Common myeloid progenitor, CD34-positive (primary cell): Measurements from ENCODE around the gene C14orf119.

Experiments
- CTCF ChIA-PET: fragments of 350-600 bp; sonication (Branson Sonifier 250); formaldehyde crosslinking; loops from one replicate; lab custom pipeline; 2021; ENCODE audit warnings: antibody characterized with exemption; lab: Charles Lee
- POLR2A ChIA-PET: fragments of 350-600 bp; sonication (Branson Sonifier 250); formaldehyde crosslinking; loops from one replicate; lab custom pipeline; 2021; ENCODE audit warnings: antibody characterized with exemption; lab: Charles Lee
- DNase-seq, 3 donors: peaks; one replicate each; pipeline versions ENCODE4 v3.0.0 to v3.0.0-alpha.2; 2013
- H3K27ac ChIP-seq, 2 experiments: 1 replicate in 1 of 2; 2 replicates in 1 of 2; pipeline ENCODE4 v1.7.0; 2013; ENCODE audit warnings: inconsistent platforms in 2 of 2, low read length in 2 of 2, mild to moderate bottlenecking in 2 of 2, low read depth in 1 of 2, moderate library complexity in 1 of 2; ENCODE audit not compliant: severe bottlenecking in 2 of 2, insufficient read depth in 1 of 2, poor library complexity in 1 of 2
- H3K27me3 ChIP-seq, 5 experiments: replicated peaks in 2 of 5; 1 replicate in 3 of 5; 2 replicates in 2 of 5; pipeline versions ENCODE4 v1.6.1 to v1.7.0; 2013; ENCODE audit warnings: low read length in 4 of 5, mild to moderate bottlenecking in 2 of 5, moderate library complexity in 2 of 5, inconsistent platforms in 1 of 5; ENCODE audit not compliant: insufficient read depth in 5 of 5, control insufficient read depth in 4 of 5
- H3K36me3 ChIP-seq, 4 experiments: 1 replicate in 2 of 4; 2 replicates in 2 of 4; pipeline versions ENCODE4 v1.6.1 to v1.7.0; 2013; ENCODE audit warnings: low read length in 3 of 4, control low read depth in 1 of 4, mild to moderate bottlenecking in 1 of 4; ENCODE audit not compliant: control insufficient read depth in 4 of 4, insufficient read depth in 4 of 4
- H3K4me1 ChIP-seq, 4 experiments: 1 replicate in 3 of 4; 2 replicates in 1 of 4; pipeline versions ENCODE4 v1.6.1 to v1.7.1; 2013; ENCODE audit warnings: low read length in 3 of 4, mild to moderate bottlenecking in 3 of 4, control low read depth in 1 of 4, inconsistent platforms in 1 of 4, moderate library complexity in 1 of 4; ENCODE audit not compliant: control insufficient read depth in 4 of 4, insufficient read depth in 4 of 4; ENCODE audit errors: control extremely low read depth in 1 of 4
- H3K4me3 ChIP-seq, 7 experiments: 1 replicate in 4 of 7; 2 replicates in 3 of 7; pipeline versions ENCODE4 v1.5.1 to v1.7.0; 2013; ENCODE audit warnings: mild to moderate bottlenecking in 7 of 7, low read length in 6 of 7, moderate library complexity in 6 of 7, inconsistent platforms in 2 of 7, low read depth in 2 of 7, control low read depth in 1 of 7; ENCODE audit not compliant: insufficient read depth in 4 of 7, control insufficient read depth in 1 of 7; ENCODE audit errors: extremely low read depth in 1 of 7
- H3K9me3 ChIP-seq, 5 experiments: 1 replicate in 4 of 5; 2 replicates in 1 of 5; pipeline versions ENCODE4 v1.6.1 to v1.7.1; 2013; ENCODE audit warnings: low read length in 4 of 5, mild to moderate bottlenecking in 2 of 5, inconsistent platforms in 1 of 5, low read depth in 1 of 5, moderate library complexity in 1 of 5; ENCODE audit not compliant: control insufficient read depth in 4 of 5, insufficient read depth in 2 of 5; ENCODE audit errors: control extremely low read depth in 1 of 5
- WGBS: methylation state at CpG from one replicate; pipeline ENCODE4 v1.1.5; 2013; ENCODE audit not compliant: insufficient coverage; 5-methylcytosine and 5-hydroxymethylcytosine counted together

Gene C14orf119

DNA sequence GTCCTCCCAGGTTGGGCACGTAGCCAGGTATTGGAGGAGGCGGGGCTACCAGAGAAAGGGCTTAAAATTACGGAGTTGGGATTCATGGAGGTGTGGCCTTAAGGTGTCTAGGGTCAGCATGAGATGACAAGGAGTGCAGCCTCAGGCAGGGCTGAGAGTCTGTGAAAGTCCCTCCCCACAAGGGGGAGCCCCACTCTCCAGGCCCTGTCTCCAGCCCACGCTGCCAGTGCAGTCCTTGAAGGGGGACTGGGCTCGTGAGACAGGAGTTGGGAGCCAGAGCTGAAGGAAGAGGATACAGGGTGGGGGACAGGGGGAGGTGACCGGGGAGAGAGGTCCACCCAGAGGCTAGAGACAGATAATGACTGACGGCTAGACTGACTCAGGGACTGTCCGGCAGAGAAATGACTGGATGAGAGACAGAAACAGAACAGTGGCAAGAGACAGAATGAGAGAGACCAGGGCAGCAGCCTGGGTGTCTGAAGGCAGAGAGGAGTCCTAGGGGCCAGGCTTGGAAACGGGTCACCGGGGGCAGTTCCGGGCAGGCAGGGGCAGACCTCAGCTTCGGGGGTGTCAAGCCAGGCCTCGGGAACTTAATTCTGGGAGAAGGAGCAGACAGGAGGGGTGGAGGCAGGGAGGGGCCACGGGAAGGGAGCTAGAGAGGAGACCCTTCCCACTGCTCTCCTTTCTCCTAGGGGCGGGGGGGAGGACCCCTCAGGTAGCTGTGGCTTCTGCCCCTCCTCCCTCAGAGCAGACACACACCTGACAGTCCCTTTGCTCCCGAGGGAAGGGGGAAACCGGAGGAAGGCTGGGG is 39.0 kb upstream of the C14orf119 start:
- Histone ChIP-seq H3K27me3 (peaks cover 0 to 7% (median 5%) of the 10 kb centered on the region in 5 experiments), H3K27ac (no peak overlapping the region), H3K9me3 (no peaks in the 10 kb centered on the region), H3K4me3 (peak overlapping the region in 5 of 7 experiments; percentile 38 to 82 (median 79)), H3K4me1 (peaks cover 0 to 21% (median 19%) of the 10 kb centered on the region in 4 experiments), H3K36me3 (peaks cover 12 to 26% (median 21%) of the 10 kb centered on the region in 4 experiments)
- ChIA-PET POLR2A (interaction anchor here (0.7 to 1.7 kb wide), 2 partner anchors 70 to 205 kb away, joined by 3 to 5 read pairs; no protein-coding TSS in a partner anchor), CTCF (interaction anchor here (0.7 to 33.6 kb wide), 18 partner anchors 10 to 133 kb away, joined by 3 to 933 read pairs (median 5); partner anchors contain the start of genes ACIN1, AJUBA, PRMT5 and PSMB11)
- peak; percentile 74 to 82 (median 79) for DNase-seq
- 9% methylated on average over 12 of the region's 17 CpGs for WGBS

DNA sequence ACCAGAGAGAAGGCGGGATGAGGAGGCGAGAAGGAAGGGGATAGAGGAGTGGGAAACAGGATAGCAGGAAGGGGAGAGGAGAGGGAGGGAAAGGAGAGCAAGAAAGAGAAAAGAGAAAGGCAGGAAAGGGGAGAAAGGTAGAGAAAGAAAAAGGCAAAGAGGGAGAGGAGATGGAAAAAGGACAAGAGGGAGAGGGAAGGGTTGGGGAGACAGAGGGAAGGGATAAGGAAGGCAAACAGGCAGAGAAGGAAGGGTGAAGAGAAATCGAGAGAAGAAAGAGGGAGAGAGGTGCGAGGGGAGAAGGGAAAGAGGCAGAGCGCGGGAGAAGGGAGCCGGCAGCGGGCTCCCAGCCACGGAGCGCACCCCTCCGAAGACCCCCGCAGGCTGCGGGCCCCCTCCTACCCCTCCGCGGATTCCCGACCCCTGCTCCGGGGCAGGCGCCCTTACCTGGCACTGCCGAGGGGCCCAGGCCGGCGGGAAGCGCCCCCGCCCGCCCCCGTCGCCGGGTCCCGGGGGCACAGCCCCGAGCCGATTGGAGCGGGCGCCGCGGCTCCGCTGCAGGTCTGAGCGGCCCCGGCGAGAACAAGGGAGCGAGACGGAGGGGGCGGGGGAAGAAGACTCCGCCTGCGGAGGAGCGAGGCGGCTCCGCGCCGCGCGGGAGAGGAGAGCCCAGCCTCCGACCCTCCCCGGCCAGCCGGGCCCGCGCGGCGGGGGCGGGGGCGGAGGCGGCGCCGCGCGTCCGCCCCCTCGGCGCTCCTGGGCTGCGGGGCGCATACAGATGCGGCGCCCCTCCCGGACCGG is 38.1 kb upstream of the C14orf119 start, which contains the start of gene CDH24:
Gene CDH24, minus strand, starts transcription at position 565 of the 801 bp plus-strand sequence. CDS start 1,787 bp downstream, outside the sequence.
- DNase-seq, result peak; percentile 49 to 75 (median 74)
- POLR2A ChIA-PET, result interaction anchor here (0.7 to 1.7 kb wide), 7 partner anchors 50 to 206 kb away, joined by 3 to 5 read pairs (median 3); partner anchors contain the start of gene AJUBA
- Histone ChIP-seq H3K9me3 (no peaks in the 10 kb centered on the region), H3K4me3 (peak within 1 kb of the TSS; percentile 37 to 82 (median 79)), H3K27ac (no peak within 1 kb of the TSS), H3K27me3 (peaks cover 0 to 7% (median 5%) of the 10 kb centered on the region in 5 experiments), H3K36me3 (peaks cover 12 to 31% (median 25%) of the 10 kb centered on the region in 4 experiments), H3K4me1 (peaks cover 0 to 21% (median 19%) of the 10 kb centered on the region in 4 experiments)
- 3% methylated on average over 32 of the region's 73 CpGs for WGBS
- CTCF ChIA-PET, result interaction anchor here (0.7 to 33.6 kb wide), 34 partner anchors 8 to 501 kb away, joined by 3 to 933 read pairs (median 6); partner anchors contain the start of genes ACIN1, AJUBA, C14orf119 and HAUS4

DNA sequence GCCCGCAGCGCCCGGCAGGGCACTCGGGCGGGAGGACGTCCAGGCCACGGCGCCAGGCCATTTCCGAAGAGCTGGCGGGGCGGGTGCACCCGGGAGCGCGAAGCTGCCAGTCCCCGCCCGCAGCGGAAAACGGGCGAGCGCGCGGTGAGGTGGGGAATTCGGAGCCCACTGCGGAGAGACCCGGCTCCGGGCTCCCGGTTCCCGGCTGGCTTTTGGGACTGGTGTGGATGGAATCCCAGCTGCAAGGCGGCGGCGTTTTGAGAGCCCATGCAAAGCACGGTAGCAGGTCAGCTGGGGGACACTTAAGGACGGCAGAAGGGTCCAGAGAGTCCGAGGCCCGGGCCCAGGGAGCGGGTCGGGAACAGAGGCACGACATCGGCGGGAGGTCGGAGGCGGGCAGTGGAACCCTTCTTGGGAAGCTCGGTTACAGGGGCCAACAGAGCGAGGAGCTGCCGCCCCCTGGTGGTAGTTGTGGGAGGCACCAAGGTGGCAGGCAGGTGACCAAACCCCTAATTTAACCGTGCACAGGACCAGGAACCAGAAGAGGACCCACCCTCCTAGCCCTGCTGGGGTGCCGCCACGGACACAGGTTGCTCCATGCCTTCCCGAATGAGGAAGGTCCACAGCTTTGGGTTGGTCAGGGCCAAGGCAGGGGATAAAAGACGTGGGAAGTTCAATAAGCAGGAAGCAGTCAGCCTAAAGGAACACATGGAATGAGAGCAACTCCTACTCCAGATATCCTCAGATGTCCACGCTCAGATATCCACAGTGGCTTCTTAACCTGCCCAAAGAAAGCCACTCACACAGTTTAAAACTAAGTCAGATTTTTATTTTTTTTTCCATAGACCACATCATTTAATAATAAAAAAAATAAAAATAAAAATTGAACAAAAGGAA is 37.3 kb upstream of the C14orf119 start:
- Histone ChIP-seq H3K27ac (no peak overlapping the region), H3K9me3 (no peaks in the 10 kb centered on the region), H3K27me3 (peaks cover 0 to 7% (median 5%) of the 10 kb centered on the region in 5 experiments), H3K36me3 (peaks cover 21 to 40% (median 34%) of the 10 kb centered on the region in 4 experiments), H3K4me3 (peak overlapping the region; percentile 37 to 82 (median 79)), H3K4me1 (peaks cover 0 to 21% (median 19%) of the 10 kb centered on the region in 4 experiments)
- DNase-seq, result peak; percentile 80 to 90 (median 86)
- POLR2A ChIA-PET, result interaction anchor here (0.6 to 1.2 kb wide), 7 partner anchors 51 to 468 kb away, joined by 3 to 5 read pairs (median 4); partner anchors contain the start of gene AJUBA
- CTCF ChIA-PET, result interaction anchor here (0.7 to 33.6 kb wide), 30 partner anchors 9 to 501 kb away, joined by 3 to 933 read pairs (median 4); partner anchors contain the start of genes ACIN1, AJUBA, C14orf119 and HAUS4
- 2% methylated on average over 42 of the region's 51 CpGs for WGBS

DNA sequence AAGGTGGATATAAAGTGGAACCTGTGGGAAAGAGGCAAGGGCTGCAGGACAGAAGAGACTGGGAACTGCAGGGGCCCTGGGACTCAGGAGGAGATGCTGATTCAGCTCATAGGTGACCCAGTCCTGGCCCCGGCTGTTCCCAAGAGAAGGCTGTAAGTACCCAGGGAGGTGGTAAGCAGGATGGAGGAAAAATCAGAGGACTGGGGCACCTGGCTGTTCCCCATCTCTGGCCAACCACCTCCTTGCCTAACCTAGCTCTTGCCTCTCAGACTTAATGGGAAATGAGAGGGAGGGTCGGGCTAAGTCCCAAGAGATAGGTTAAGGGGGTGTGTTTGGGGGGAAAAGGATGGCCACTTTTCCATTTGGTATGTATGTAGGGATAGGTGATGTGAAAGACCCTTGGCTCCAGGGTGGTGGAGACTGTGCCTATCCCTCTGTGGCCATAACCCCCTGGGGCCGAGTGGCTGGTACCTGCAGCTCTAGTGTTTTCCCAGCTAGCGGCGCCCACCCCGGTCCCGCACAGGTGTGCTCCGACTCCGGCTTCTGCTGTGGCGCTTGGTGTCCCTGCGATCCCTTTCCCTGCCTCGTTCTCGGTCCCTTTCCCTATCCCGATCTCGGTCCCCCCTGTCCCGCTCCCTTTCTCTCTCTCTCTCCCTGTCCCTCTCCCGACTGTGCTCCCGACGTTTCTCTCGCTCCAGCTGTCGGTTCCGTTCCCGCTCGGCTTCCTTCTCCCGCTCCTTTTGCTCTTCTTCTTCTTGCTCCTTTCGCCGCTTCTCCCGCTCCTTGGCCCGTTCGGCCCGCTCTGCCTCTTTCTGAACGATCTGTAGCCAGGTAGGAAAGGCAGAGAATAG is 36.4 kb upstream of the C14orf119 start:
- POLR2A ChIA-PET, result interaction anchor here (0.6 to 1.0 kb wide), 5 partner anchors 52 to 469 kb away, joined by 3 to 5 read pairs (median 4); partner anchors contain the start of gene AJUBA

DNA sequence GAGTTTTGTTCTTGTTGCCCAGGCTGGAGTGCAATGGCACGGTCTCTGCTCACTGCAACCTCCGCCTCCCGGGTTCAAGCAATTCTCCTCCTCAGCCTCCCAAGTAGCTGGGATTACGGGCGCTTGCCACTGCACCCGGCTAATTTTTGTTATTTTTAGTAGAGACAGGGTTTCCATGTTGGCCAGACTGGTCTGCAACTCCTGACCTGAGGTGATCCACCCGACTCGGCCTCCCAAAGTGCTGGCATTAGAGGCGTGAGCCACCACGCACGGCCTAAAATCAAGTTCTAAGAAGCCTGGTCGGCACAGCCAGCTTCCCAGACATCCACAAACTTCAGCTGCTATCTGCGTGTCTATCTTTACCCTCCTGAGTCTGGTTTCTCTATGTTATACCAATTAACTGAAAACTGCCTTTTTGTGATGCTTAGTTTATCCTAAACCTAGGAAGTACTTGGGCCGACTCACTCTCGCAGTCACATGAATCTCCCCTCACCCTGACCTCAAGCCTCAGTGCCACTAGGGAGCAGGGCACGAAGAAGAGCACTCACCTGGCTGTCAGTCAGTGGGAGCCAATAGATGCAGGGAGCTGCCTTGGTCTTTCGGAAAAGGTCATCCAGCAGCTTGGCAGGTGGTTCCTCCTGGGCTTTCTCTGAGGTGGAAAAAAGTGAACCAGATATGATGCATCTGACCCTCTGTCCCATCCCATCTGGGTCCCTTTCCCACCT is 34.6 kb upstream of the C14orf119 start:
- peaks cover 30 to 66% (median 56%) of the 10 kb centered on the region in 4 experiments for H3K36me3 ChIP-seq
- H3K27me3 ChIP-seq, result peaks cover 0 to 7% (median 5%) of the 10 kb centered on the region in 5 experiments
- no peaks in the 10 kb centered on the region for H3K9me3 ChIP-seq
- WGBS, result over 99% methylated on average over 11 of the region's 17 CpGs
- H3K4me1 ChIP-seq, result peaks cover 0 to 21% (median 19%) of the 10 kb centered on the region in 4 experiments
- DNase-seq, result no peak
- H3K27ac ChIP-seq, result peak overlapping the region in 1 of 2 experiments; percentile 14
- POLR2A ChIA-PET, result interaction anchor here (0.7 kb wide), 1 partner anchor 49 kb away, joined by 4 read pairs; no protein-coding TSS in a partner anchor
- no peak overlapping the region for H3K4me3 ChIP-seq
- CTCF ChIA-PET, result interaction anchor here (1.2 to 33.6 kb wide), 9 partner anchors 7 to 131 kb away, joined by 4 to 933 read pairs (median 18); partner anchors contain the start of genes ACIN1, AJUBA and C14orf119

More for the DNA sequence above, 36.4 kb upstream of the C14orf119 start:
- Histone ChIP-seq H3K4me3 (no peak overlapping the region), H3K27me3 (peaks cover 0 to 7% (median 5%) of the 10 kb centered on the region in 5 experiments), H3K27ac (no peak overlapping the region), H3K4me1 (peaks cover 0 to 21% (median 19%) of the 10 kb centered on the region in 4 experiments), H3K36me3 (peaks cover 25 to 48% (median 42%) of the 10 kb centered on the region in 4 experiments), H3K9me3 (no peaks in the 10 kb centered on the region)
- CTCF ChIA-PET, result interaction anchor here (0.5 to 33.6 kb wide), 29 partner anchors 9 to 470 kb away, joined by 3 to 933 read pairs (median 5); partner anchors contain the start of genes ACIN1, AJUBA, C14orf119 and DAD1
- DNase-seq, result no peak
- WGBS, result 95% methylated on average over 32 of the region's 32 CpGs
